ENCODE data around the gene DAPK1.

DNA sequence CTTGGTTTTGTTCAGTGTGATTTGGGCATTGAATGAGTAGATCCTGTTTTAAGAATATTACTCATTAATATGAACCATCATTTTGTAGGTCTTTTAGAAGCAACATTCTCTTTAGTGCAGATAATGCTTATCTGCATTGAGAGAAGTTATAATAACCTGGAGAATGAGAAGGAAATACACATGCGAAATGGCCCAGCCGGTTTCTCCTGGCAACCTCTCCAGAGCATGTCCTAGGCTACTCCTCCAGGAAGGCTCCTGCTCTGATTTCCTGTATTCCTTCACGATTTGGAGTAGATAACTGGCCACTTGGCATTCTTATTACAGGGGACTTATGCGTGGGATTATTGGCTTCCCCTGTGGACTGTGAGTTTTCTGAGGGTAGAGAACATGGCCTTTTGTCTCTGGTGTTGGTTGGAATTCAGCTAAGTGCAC is 12.6 kb downstream of the DAPK1 start:
- TF ChIP-seq CTCF (IDR thresholded peaks at IDR 0.05; ENCODE audit: low read depth, low read length, poor library complexity, severe bottlenecking) (no peak), EZH2phosphoT487 (IDR thresholded peaks at IDR 0.05; ENCODE audit: borderline replicate concordance, low read length) (no peak)
